Daoy (cell line): ENCODE data around the gene ZDHHC1. TPM values are rescaled to one million over a fixed set of nuclear protein-coding genes. Genes with fewer than 3 reads are reported as not detected.

Experiments used
- DNase-seq: peaks from one replicate; pipeline ENCODE4 v3.0.0-alpha.2; 2015; ENCODE audit warnings: low read depth
- total RNA-seq: library from RNA; depleted of rRNA; stranded (reverse); fragments of >200 nt; shearing (Covaris generic); gene quantifications from 2 replicates; pipeline ENCODE4 v1.2.3, GENCODE V29; 2014

ZDHHC1 gene
- total RNA-seq, 1 experiment from 2014 or later = 3.0 TPM

- DNase-seq = no peak
Measured at GRCh38 chr16:67448580-67448979, 32.3 kb upstream of the ZDHHC1 start.

GRCh38 chr16:67447508-67448076 is 31.3 kb upstream of the ZDHHC1 start:
- peak; percentile 39 for DNase-seq

DNA sequence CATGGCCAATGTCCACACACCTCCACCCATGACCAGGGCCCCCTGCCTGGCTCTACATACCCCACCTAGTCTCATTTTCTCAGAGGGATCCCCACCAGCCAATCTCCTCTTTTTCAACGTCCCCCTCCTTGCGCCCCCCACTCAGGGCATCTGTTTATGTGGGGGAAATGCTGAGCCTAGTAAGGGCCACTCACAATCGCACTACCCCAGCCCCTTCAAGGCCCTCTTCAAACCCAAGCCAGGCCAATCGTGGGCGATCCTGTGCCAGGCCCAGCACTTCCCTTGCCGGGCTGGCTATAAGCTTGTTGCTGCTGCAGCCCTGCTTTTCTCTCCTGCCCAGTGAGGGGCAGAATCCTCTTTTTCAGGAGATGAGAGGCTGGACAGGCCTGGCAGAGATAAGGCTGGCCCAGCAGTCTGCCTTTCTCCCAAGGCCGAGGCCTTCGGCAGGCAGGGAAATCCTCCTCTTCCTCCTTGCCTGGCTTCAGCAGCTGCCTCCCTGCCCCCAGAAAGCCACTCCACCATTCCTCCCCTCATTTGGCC is 30.8 kb upstream of the ZDHHC1 start:
- DNase-seq = no peak

DNA sequence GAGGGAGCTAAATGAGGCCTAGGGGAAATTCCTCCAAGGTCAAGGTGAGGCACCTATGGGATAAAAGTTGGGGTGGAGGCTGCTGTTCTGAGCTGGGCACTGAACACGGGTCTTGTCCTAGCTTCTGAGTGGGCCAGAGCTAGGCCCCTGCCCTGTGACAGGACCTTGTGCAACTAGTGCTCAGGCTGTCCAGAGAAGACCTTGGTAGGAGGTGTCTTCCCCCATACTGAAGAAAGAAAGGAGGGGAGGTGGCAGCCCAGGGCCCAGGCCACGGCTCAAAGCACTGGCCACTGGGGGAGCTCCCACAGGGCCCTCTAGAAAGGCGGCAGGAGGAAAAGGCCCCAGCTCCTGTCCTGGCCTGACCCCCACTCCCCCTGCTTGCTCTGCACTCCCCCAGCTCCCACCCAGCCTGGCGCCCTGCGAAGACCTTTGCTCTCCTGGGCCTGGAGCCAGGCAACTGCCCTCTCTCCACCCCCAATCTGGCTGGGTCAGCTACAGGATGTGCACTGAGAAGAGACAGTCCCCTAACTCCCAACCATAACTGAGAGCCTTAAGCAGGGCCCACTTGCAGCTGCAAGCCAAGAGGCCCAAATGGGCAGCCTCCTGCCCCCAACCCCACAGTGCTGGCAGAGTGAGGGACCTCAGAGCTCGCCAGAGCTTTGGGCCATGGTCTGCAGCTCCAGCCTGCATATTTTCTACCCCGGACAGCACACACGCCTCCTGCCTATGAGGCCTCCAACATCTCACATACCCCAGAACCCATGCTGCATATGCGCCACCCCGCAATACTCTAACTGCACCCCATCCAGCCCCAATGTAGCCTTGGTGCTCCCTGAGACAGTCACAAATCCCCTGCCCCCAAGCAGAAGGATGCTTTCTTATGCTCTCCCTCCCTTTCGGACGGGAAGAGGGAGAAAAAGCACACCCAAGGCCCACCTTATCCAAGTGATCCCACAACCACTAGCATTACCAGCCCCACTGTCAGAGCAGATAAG is 29.9 kb upstream of the ZDHHC1 start:
- DNase-seq = no peak

DNA sequence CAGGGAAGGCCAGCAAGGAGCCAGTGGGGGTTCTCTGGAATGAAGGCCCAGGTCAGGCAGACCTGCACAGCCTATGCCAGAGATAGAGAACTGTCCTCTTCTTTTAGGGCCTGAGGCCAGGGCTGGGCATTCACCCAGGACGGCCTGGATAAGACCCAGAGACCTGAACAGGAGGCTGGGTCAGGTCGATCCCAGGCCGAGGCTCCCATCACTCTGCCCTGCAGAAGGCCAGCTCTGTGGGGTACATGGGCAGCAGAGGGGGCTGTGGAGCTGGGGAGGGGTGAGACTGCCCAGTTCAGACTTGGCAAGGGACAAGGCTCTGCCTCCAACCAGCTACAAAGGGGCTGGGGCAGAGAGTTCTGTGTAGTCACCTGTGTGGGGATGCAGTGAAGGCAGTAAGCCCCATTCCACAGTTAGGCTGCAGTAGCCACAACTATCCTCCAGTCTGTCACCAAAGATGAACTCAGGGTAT is 29.2 kb upstream of the ZDHHC1 start:
- DNase-seq = no peak

- no peak for DNase-seq
Measured at GRCh38 chr16:67445126-67445426, 28.8 kb upstream of the ZDHHC1 start.

DNA sequence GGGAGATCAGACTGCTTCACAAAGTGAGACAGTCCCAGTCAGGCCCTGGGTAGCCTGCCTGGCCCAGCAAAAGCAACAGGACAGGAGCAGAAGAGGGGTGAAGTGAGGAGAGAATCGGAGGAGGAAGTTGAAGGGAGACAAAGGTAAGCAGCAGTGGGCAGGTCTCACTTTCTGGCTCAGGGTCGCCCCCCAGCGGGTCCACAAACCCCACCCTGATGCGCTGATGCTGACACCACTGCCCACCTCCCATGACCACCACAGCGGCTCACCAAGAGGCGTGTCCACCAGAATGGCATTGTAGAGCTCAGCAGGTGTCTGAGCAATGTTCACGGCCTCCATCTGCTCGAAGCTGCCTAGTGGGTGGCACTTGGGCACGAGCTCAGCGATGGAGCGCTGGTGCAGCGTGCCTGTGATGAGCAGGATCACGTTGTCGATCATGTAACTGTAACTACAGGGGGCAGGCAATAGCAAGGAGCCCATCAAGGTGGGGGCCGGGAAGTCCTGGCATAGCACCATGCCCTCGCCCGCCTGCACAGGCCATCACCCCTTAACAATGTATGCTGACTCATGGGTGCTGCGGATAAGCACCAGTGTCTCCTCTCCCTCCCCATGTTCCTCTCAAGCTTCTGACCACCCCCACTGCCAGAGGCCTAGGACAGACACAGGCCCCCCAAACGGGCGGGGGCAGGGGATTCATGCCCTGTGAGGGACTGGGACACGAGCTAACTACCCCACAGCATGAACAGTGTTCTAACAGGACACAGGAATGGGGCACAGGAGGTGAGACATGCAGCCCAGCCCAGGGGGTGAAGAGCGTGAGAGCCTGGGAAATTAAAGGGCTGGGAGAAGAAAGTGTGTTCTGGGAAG is 28.2 kb upstream of the ZDHHC1 start:
- DNase-seq = no peak

DNA sequence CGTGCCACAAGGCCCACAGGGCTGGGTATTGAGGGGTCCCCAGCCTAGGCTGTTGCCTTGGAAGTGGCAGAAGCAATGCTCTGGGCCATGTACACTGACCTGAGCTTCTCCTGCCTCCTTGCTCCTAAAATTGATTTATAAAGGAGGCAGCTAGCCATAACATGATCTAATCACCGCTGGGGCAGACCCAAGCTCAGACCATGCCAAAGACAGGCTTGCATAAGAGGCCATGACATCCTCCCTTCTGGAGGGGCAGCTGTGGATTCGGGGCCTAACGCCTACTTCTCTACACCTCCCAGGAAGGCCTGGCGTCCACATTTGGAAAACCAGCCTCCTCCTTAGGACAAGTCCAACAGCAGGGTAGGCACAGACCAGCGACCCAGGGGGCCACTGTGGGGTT is 27.0 kb upstream of the ZDHHC1 start:
- no peak for DNase-seq

DNA sequence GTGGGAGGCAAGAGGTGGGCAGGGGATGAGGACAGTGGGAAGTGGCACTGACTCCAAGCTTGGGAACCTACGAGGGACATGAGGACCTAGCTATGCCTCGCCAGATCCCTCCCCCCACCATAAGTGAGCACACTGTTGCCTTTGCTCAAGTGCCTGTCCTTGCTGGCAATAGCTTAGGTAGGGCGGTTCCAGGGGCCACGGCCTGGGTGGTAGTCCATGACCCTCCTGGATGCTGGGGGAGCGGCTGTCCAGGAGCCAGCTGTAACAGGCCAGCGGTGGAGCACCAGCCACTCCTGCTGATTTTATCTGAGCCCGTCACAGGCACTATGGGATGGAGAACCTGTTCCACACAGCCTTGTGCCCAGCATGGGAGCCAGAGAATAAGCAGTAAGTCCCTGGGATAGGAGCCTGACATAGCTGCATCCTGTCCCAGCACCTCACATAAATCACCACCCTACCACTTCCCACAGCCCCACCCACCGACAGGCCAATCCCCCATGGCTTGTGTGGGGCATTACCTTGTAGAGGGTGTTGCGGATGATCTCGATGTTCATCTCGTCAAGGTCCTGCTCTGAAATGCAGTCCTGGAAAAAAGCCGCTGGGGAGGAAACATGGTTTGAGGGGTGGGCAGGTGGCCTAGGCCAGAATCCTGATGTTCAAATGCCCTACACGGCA is 26.4 kb upstream of the ZDHHC1 start:
- DNase-seq = no peak

DNA sequence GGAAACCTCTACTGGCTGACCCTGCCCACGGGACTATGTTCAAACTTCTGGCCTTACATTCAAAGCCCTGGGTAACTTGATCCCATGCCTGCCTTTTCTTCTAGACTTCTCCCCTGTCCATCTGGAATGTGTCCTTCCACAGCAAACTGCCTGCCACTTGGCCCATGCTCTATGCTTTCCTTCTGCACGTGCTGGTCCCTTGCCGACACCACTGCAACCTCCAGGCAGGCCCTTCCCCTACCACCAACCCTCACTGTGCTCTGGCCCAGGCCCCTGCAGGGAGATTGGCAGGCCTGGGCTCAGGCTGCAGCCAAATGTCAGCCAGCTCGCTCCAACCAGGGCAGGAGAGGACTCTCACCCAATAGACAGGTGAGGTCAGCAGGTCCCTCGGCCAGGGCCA is 25.6 kb upstream of the ZDHHC1 start:
- no peak for DNase-seq

DNA sequence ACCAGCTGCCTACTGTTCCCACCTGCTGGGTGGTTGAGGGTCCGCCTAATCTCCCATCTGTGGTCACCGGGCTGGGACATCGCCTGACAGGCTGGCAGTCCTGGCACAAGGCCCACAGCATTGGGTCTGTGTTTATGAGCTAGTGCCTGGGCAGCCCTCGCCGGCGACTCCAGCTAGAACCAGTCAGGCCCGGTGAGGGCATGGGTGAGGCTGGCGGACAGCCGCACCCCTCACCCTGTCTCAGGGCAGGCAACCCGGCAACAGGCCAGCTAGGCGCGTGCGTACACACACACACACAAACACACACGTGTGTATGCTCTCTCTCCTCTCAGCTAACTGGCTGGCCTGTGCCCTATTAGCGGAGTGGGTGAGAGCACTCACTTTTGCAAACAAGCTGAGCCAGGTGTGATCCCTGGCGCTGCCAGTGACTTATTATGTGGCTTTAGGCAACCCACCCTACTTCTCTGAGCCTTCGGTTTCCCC is 25.0 kb upstream of the ZDHHC1 start:
- no peak for DNase-seq

DNA sequence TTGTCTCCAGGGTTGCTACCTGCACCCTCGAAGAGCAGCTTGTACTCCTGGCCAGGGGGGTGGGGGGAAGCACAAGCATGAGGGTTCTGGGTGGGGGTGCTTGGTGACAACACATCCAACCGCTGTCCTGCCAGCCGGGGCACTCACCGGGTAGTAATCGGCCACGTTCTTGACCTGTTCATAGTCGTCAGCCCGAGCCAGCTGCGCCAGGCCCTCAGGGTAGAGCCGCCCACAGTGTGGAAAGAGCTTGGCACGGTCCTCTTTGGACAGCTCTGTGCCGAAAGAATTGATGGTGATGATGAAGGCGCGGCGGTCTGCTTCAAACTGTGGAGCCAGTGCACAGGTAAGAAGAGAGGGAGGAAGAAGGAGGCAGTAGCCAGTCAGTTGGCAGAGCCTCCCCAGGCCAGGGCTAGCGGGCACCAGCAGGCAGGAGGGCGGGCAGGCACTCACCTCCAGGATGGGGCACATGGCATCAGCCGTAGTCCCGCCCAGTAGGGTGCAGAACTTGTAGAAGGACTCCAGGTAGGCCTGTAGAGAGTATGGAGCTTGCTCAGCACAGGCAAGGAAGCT is 22.6 kb upstream of the ZDHHC1 start:
- no peak for DNase-seq

- no peak for DNase-seq
Measured at GRCh38 chr16:67438098-67438791, 22.0 kb upstream of the ZDHHC1 start.

GRCh38 chr16:67437513-67437912 is 21.2 kb upstream of the ZDHHC1 start:
- no peak for DNase-seq

DNA sequence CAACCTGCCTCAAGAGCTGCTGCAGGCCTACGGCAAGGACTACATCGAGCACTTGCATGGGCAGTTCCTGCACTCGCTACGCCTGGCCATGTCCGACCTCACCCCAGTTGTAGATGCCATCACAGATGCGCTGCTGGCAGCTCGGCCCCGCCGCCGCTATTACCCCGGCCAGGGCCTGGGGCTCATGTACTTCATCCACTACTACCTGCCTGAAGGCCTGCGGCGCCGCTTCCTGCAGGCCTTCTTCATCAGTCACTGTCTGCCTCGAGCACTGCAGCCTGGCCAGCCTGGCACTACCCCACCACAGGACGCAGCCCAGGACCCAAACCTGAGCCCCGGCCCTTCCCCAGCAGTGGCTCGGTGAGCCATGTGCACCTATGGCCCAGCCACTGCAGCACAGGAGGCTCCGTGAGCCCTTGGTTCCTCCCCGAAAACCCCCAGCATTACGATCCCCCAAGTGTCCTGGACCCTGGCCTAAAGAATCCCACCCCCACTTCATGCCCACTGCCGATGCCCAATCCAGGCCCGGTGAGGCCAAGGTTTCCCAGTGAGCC is 20.4 kb upstream of the ZDHHC1 start:
- no peak for DNase-seq

DNA sequence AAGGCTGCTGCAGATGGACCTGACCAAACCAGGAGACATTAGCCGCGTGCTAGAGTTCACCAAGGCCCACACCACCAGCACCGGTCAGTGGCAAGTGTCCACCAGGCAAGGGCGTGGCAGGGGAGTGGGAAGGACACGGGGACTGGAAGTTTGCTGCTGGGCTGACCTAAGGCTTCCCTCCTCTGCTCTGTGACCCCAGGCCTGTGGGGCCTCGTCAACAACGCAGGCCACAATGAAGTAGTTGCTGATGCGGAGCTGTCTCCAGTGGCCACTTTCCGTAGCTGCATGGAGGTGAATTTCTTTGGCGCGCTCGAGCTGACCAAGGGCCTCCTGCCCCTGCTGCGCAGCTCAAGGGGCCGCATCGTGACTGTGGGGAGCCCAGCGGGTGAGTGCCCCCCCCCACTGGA is 19.5 kb upstream of the ZDHHC1 start:
- no peak for DNase-seq

GRCh38 chr16:67433131-67433719 is 16.9 kb upstream of the ZDHHC1 start:
- no peak for DNase-seq

GRCh38 chr16:67432506-67432890 is 16.2 kb upstream of the ZDHHC1 start:
- DNase-seq = no peak

GRCh38 chr16:67431775-67432505 is 15.7 kb upstream of the ZDHHC1 start:
- no peak for DNase-seq
